Activated naive CD4-positive, alpha-beta T cell treated with anti-CD3 and anti-CD28 coated beads for 36 hours (primary cell): Measurements from ENCODE around the gene IYD. TPM values are rescaled to one million over a fixed set of nuclear protein-coding genes. Genes with fewer than 3 reads are reported as not detected.

ENCODE experiments used
- CTCF ChIA-PET: fragments of 350-600 bp; sonication (Branson Sonifier 250); formaldehyde crosslinking; loops from one replicate; lab custom pipeline; 2021; ENCODE audit warnings: antibody characterized with exemption; lab: Charles Lee
- DNase-seq: peaks from one replicate; pipeline ENCODE4 v3.0.0-alpha.2; 2020
- H3K27ac Mint-ChIP-seq: one replicate; pipeline ENCODE4 v1.8.0; 2021; ENCODE audit warnings: mild to moderate bottlenecking, mixed read lengths
- H3K27me3 Mint-ChIP-seq: one replicate; pipeline ENCODE4 v1.8.0; 2021; ENCODE audit warnings: low read depth, mixed read lengths
- H3K36me3 Mint-ChIP-seq: one replicate; pipeline ENCODE4 v1.8.0; 2021; ENCODE audit warnings: low read depth, mixed read lengths
- H3K4me1 Mint-ChIP-seq: one replicate; pipeline ENCODE4 v1.8.0; 2021; ENCODE audit warnings: low read depth, mixed read lengths
- H3K4me3 Mint-ChIP-seq: one replicate; pipeline ENCODE4 v1.8.0; 2021; ENCODE audit warnings: mild to moderate bottlenecking, moderate library complexity, mixed read lengths
- H3K9me3 Mint-ChIP-seq: one replicate; pipeline ENCODE4 v1.8.0; 2021; ENCODE audit warnings: mixed read lengths
- intact Hi-C: fragments of 100-400 bp; cut with micrococcal nuclease; formaldehyde crosslinking; loops from one replicate; pipeline ENCODE4 v1.15.1; 2023
- total RNA-seq, 2 experiments: library from RNA; stranded (reverse); gene quantifications; one replicate each; pipeline ENCODE4 v1.2.3, GENCODE V29; 2021

The IYD gene
- total RNA-seq, 2 experiments from 2014 or later, result not detected

DNA sequence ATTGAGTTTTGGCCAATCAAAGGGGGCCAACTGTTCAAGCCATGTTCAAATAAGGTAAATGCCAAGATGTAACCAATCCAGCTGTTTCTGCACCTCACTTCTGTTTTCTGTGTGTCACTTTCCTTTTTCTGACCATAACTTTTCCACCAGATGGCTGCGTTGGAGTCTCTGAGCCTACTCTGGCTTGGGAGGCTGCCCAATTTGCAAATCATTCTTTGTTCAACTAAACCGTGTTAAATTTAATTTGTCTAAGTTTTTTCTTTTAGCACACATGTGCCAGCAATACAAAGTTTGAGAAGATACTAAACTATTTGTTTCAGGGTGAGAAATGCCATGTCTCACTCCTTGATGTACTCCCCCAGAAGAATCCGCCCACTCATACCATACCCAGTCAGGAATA is 52.1 kb downstream of the IYD start:
- Mint-ChIP-seq H3K4me3 (no peak overlapping the region), H3K9me3 (peaks cover 4% of the 10 kb centered on the region), H3K27me3 (peaks cover 6% of the 10 kb centered on the region), H3K4me1 (peaks cover 22% of the 10 kb centered on the region), H3K36me3 (peaks cover 2% of the 10 kb centered on the region), H3K27ac (no peak overlapping the region)
- CTCF ChIA-PET, result interaction anchor here (4.2 kb wide), 1 partner anchor 178 kb away, joined by 29 read pairs; the partner anchor contains the start of gene PLEKHG1
- intact Hi-C loops, result no loop called here
- DNase-seq, result no peak

DNA sequence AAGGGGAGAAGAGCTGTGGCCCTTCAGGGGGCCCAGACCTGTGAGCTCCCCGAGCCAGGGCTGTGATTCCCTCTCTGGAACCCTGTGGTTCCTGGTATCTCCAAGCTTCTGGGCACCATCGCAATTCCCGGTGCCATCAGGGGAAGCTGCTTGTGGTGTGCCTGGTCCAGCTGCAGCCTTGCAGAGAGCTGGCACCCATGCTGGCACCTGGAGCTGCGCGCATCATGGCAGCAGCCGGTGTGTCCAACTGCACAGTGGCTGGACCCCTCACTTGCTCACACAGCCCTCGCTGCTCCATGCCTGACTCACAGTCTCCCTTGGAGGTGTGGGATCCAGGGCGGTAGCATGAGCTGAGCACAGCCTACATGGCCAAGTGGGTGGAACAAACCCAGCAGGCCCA is 56.7 kb downstream of the IYD start:
- Mint-ChIP-seq H3K4me3 (no peak overlapping the region), H3K9me3 (peaks cover under 1% of the 10 kb centered on the region), H3K27ac (no peak overlapping the region), H3K4me1 (no peaks in the 10 kb centered on the region), H3K36me3 (no peaks in the 10 kb centered on the region), H3K27me3 (no peaks in the 10 kb centered on the region)
- intact Hi-C loops, result no loop called here
- DNase-seq, result no peak
- CTCF ChIA-PET, result interaction anchor here (0.9 kb wide), 1 partner anchor 30 kb away, joined by 4 read pairs; no protein-coding TSS in a partner anchor

DNA sequence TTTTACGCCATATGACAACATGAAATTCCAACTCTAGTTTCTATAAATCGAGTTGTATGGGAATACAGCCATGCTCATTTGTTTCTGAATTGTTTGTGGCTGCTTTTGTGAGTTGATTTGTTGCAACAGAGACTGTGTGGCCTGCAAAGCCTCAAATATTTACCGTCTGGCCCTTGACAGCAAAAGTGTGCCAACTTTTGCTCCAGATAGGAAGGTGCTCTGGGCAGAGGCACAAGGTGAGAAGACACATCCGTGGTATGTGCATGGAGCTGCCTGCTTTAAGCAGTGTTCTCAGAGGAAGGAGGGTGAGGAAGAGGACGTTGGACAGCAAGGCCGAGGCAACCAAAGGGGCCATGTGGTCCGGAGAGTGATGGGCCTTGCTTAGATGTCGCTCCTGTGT is 57.4 kb downstream of the IYD start:
- H3K4me1 Mint-ChIP-seq, result no peaks in the 10 kb centered on the region
- H3K27ac Mint-ChIP-seq, result no peak overlapping the region
- H3K4me3 Mint-ChIP-seq, result no peak overlapping the region

DNA sequence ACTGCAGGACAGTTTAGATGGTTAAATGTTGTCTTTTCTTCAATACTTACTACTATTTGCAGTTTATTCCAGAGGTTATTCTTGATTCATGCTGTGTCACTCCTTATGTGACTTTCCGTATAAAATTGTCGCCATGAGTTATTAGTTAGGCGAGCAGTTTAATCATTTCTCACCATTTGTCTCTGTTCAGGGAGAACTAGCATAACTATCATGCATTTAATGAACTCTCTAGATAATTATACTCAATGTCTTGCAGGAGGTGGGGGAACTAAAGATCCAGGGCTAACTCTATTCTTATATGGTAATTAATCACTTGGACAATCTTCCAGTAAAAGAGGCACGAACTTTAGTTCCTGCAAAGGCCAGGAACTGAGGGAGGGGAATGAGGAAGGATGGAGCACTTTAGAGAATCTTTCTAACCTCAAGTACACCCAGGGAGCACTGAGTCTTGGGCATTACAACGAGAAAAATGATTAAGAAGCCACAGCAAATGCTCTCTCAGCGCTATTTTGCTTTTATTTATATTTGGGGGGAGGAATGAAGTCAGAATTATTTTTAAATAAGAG is 58.3 kb downstream of the IYD start:
- Mint-ChIP-seq H3K27ac (no peak overlapping the region), H3K4me3 (no peak overlapping the region), H3K9me3 (no peaks in the 10 kb centered on the region), H3K4me1 (no peaks in the 10 kb centered on the region), H3K36me3 (no peaks in the 10 kb centered on the region), H3K27me3 (no peaks in the 10 kb centered on the region)
- intact Hi-C loops, result no loop called here
- CTCF ChIA-PET, result no interaction called here
- DNase-seq, result no peak

More for the DNA sequence above, 57.4 kb downstream of the IYD start:
- Mint-ChIP-seq H3K9me3 (no peaks in the 10 kb centered on the region), H3K27me3 (no peaks in the 10 kb centered on the region), H3K36me3 (no peaks in the 10 kb centered on the region)
- intact Hi-C loops, result no loop called here
- CTCF ChIA-PET, result interaction anchor here (0.9 kb wide), 1 partner anchor 31 kb away, joined by 4 read pairs; no protein-coding TSS in a partner anchor
- no peak for DNase-seq

DNA sequence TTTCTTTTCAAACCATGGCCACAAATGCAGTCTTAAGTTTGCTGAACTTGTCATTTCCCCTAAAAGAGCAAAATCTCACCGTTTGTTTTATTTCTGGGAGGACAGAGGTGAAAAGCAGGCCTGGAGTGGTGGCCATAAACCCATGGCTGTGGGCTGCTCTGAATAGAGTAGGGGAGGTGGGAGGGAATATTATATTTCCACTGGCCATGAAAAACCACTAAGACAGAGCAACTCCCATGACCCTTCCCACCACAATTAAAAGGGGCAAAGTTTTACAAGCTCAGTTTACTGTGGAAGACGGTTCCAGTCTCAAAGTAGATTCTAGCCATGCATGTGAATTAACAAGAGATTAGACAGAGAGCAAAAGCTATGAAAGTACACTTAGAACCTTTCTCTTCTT is 59.0 kb downstream of the IYD start:
- intact Hi-C loops, result no loop called here
- no peak overlapping the region for H3K27ac Mint-ChIP-seq
- H3K36me3 Mint-ChIP-seq, result no peaks in the 10 kb centered on the region
- H3K9me3 Mint-ChIP-seq, result no peaks in the 10 kb centered on the region
- no peak overlapping the region for H3K4me3 Mint-ChIP-seq
- DNase-seq, result no peak
- no peaks in the 10 kb centered on the region for H3K27me3 Mint-ChIP-seq
- no peaks in the 10 kb centered on the region for H3K4me1 Mint-ChIP-seq
- CTCF ChIA-PET, result no interaction called here

DNA sequence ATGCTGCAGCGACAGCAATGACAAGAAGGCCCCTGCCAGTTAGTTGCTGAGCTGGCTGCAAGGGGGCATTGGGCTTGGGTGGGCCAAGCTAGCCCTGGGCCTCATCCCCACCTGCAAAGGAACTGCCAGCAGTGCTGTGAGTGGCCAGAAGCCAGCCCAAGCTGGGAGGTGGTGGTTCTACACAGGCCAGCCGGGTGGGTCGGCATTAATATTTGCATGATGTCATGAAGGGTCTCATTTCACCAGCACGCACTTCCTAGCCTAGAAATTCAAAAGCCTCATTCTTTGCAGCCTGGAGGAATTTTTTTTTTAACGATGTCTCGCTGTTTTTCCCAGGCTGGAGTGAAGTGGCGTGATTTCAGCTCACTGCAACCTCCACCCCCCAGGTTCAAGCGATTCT is 62.0 kb downstream of the IYD start:
- no peaks in the 10 kb centered on the region for H3K36me3 Mint-ChIP-seq
- no peaks in the 10 kb centered on the region for H3K4me1 Mint-ChIP-seq
- H3K9me3 Mint-ChIP-seq, result no peaks in the 10 kb centered on the region
- no peak for DNase-seq
- CTCF ChIA-PET, result interaction anchor here (1.6 kb wide), 1 partner anchor 12 kb away, joined by 6 read pairs; no protein-coding TSS in a partner anchor
- intact Hi-C loops, result no loop called here
- H3K4me3 Mint-ChIP-seq, result no peak overlapping the region
- peaks cover 2% of the 10 kb centered on the region for H3K27me3 Mint-ChIP-seq
- no peak overlapping the region for H3K27ac Mint-ChIP-seq

DNA sequence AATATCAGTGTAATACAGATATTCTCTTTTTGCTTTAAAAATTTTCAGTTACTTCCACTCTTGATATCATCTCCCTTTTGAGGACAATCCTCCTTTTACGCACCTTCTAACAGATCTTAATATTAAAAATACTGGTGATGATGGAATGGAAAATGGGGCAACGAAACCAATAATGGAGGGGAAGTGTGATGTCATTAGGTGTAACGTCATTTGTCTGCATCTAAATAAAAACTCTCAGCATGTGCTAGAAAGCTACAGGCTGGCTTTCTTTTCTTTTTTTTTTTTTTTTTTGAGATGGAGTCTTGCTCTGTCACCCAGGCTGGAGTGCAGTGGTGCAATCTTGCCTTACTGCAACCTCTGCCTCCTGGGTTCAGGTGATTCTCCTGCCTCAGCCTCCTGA is 66.5 kb downstream of the IYD start:
- H3K9me3 Mint-ChIP-seq, result peaks cover 6% of the 10 kb centered on the region
- no peaks in the 10 kb centered on the region for H3K36me3 Mint-ChIP-seq
- DNase-seq, result no peak
- H3K4me3 Mint-ChIP-seq, result no peak overlapping the region
- no peak overlapping the region for H3K27ac Mint-ChIP-seq
- CTCF ChIA-PET, result no interaction called here
- intact Hi-C loops, result no loop called here
- H3K27me3 Mint-ChIP-seq, result peaks cover 2% of the 10 kb centered on the region
- no peaks in the 10 kb centered on the region for H3K4me1 Mint-ChIP-seq

DNA sequence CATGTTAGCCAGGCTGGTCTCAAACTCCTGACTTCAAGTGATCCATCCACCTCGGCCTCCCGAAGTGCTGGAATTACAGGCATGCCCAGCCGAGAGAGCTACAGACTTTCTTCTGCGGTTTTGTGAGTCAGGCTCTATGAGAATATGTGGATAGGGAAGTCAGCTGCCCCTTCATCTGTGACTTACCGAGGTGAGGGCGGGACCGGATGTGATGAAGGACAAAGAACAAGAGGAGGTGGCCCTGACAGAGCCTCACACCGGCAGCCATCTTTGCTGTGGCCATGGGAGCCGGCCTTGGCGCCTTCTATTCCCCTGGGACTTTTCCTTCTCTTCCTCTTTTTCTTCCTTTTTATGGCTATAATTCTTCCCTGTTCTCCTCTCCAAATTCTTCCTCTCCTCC is 67.0 kb downstream of the IYD start:
- Mint-ChIP-seq H3K9me3 (peaks cover 6% of the 10 kb centered on the region), H3K27me3 (peaks cover 2% of the 10 kb centered on the region), H3K4me1 (no peaks in the 10 kb centered on the region), H3K4me3 (no peak overlapping the region), H3K27ac (no peak overlapping the region), H3K36me3 (no peaks in the 10 kb centered on the region)
- CTCF ChIA-PET, result no interaction called here
- intact Hi-C loops, result no loop called here
- DNase-seq, result no peak

DNA sequence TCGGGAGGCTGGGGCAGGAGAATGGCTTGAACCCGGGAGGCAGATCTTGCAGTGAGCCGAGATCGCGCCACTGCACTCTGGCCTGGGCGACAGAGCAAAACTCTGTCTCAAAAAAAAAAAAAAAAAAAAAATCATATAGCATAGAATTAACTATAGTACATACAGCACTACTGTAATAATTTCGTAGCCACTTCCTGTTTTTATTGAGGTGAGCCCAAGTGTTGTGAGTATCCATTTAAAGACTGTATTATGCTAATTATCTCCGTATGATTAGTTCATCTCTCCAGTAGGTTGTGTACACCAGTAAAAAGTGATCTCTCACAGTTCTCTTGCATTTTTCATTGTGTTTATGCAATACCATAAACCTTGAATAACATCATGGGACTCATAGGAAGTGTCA is 70.6 kb downstream of the IYD start:
- CTCF ChIA-PET, result interaction anchor here (0.7 kb wide), 1 partner anchor 582 kb away, joined by 4 read pairs; no protein-coding TSS in a partner anchor
- DNase-seq, result no peak
- intact Hi-C loops, result no loop called here
- Mint-ChIP-seq H3K27me3 (no peaks in the 10 kb centered on the region), H3K9me3 (peaks cover 6% of the 10 kb centered on the region), H3K36me3 (no peaks in the 10 kb centered on the region), H3K4me1 (no peaks in the 10 kb centered on the region), H3K4me3 (no peak overlapping the region), H3K27ac (no peak overlapping the region)

DNA sequence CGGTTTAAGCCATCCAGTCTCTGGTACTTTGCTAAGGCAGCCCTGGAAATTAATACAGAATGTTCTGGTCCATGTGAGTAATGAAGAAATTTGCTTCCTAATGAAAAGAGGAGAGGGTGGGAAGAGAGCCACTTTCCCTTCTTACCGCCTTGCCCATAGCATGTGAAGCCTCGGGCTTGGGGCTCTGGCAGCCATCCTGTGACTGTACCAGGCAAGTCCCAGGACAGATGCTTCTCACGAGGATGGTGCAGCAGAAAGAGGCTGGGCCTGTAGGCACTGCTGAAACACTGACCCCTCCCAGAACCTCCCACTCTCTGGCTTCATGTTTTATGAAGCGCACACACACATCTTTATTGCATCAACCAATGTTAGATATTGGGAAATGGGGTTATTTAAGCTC is 74.8 kb downstream of the IYD start:
- intact Hi-C loops, result no loop called here
- H3K9me3 Mint-ChIP-seq, result peaks cover 4% of the 10 kb centered on the region
- H3K4me3 Mint-ChIP-seq, result no peak overlapping the region
- no peak for DNase-seq
- no peak overlapping the region for H3K27ac Mint-ChIP-seq
- CTCF ChIA-PET, result no interaction called here
- H3K36me3 Mint-ChIP-seq, result no peaks in the 10 kb centered on the region
- H3K4me1 Mint-ChIP-seq, result no peaks in the 10 kb centered on the region
- H3K27me3 Mint-ChIP-seq, result peaks cover 9% of the 10 kb centered on the region

DNA sequence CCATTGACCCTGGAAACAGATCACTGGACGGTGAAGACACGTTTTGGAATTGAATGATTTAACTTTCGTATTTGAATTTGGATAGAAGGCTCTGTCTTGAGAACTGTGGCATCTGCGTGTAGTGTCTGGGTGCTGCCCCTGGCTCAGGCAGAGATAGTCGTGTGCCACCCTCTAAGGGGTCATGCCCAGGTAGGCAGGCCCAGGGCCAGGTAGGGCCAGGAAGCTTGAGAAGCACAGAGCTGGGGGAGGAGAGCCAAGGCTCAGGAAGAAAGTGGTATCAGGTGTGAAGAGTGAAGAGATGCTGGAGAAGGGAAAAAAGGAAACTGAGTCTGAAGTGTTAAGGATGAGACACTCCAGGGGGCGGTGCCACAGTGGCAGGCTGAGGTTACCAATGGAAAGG is 75.5 kb downstream of the IYD start:
- peaks cover 4% of the 10 kb centered on the region for H3K9me3 Mint-ChIP-seq
- intact Hi-C loops, result no loop called here
- H3K4me3 Mint-ChIP-seq, result no peak overlapping the region
- peaks cover 9% of the 10 kb centered on the region for H3K27me3 Mint-ChIP-seq
- CTCF ChIA-PET, result no interaction called here
- no peak for DNase-seq
- H3K4me1 Mint-ChIP-seq, result no peaks in the 10 kb centered on the region
- no peak overlapping the region for H3K27ac Mint-ChIP-seq
- H3K36me3 Mint-ChIP-seq, result no peaks in the 10 kb centered on the region

DNA sequence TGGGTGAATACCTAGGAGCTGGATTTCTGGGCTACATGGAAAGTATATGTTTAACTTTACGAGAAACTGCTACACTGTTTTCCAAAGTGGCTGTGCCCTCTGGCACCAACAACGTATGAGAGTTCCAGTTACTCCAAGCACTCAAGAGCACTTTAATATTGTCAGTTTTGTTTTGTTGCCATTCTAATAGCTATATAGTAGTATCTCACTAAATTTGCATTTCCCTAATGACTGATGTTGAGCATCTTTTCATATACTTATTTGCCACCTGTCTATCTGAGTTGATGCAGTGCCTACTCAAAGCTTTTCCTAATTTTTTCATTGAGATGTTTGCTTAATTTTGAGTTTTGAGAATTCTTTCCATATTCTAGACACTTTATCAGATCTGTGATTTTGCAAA is 76.7 kb downstream of the IYD start:
- Mint-ChIP-seq H3K27me3 (peaks cover 9% of the 10 kb centered on the region), H3K9me3 (no peaks in the 10 kb centered on the region), H3K36me3 (no peaks in the 10 kb centered on the region), H3K27ac (no peak overlapping the region), H3K4me3 (no peak overlapping the region), H3K4me1 (no peaks in the 10 kb centered on the region)
- no peak for DNase-seq
- CTCF ChIA-PET, result interaction anchor here (0.6 kb wide), 1 partner anchor 274 kb away, joined by 5 read pairs; no protein-coding TSS in a partner anchor
- intact Hi-C loops, result no loop called here

DNA sequence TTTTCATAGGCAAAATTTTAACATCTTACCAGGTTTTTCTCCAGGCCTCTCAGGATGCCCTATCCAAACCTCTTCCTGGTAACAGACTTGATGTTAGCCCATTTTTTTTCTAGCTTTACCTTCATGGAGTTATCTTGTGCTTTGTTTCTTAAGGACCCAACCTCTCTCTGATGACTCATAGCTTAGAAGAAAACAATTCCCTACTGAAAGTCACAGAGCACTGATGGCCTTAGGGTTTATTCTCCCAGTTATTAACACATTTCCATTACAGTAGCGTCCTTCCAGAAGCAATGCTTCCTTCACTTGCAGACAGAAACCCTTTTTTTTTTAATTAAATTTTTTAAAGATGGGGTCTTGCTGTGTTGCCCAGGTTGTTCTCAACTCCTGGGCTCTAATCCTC is 79.4 kb downstream of the IYD start:
- intact Hi-C loops, result no loop called here
- DNase-seq, result no peak
- Mint-ChIP-seq H3K27ac (no peak overlapping the region), H3K36me3 (no peaks in the 10 kb centered on the region), H3K4me3 (no peak overlapping the region), H3K27me3 (peaks cover 9% of the 10 kb centered on the region), H3K9me3 (no peaks in the 10 kb centered on the region), H3K4me1 (no peaks in the 10 kb centered on the region)
- CTCF ChIA-PET, result interaction anchor here (0.7 kb wide), 1 partner anchor 394 kb away, joined by 3 read pairs; no protein-coding TSS in a partner anchor
